GM19397 (cell line): Measurements from ENCODE around the gene PYCR2.
"Not testable (repeated sequence)": the region's sequence is repeated elsewhere in the genome, so short reads cannot be mapped to it uniquely, and the experiment has no call there.

Experiments
- ATAC-seq: cut with Tn5 transposase; IDR thresholded peaks from one replicate; pipeline ENCODE4 v1.9.1; 2021; ENCODE audit warnings: mild to moderate bottlenecking, moderate library complexity; ENCODE audit not compliant: unreplicated experiment

The PYCR2 gene

DNA sequence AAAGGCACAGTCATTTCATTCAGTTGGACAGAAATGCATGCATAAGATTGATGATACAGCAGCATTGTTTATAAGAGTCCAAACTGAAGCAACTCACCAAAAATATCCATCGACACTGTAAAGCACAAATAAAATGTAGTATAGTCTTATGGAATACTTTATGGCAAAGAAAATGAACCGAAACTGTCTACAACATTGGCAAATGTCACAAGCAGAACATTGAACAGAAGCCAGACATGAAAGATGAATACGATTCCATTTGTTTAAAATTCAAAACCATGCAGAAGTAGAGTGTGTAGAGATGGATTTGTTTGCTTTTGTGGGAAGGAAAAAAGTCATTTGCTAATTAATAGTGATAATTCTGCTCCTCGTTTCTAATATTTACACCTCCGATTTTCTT, 27.6 kb downstream of the PYCR2 start:
- ATAC-seq: no peak

DNA sequence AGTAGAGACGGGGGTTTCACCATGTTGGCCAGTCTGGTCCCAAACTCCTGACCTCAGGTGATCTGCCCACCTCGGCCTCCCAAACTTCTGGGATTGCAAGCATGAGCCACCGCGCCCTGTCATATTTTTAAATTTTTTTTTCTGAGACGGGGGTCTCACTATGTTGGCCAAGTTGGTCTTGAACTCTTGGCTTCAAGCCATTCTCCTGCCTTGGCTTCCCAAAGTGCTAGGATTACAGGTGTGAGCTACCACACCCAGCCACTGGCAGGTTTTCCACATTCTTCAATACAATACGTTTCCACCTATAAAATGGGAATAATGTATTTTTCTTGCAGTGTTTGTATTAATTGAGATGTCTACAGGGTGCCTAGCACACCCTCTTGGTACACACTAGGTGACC, 31.7 kb downstream of the PYCR2 start:
- ATAC-seq: no peak

DNA sequence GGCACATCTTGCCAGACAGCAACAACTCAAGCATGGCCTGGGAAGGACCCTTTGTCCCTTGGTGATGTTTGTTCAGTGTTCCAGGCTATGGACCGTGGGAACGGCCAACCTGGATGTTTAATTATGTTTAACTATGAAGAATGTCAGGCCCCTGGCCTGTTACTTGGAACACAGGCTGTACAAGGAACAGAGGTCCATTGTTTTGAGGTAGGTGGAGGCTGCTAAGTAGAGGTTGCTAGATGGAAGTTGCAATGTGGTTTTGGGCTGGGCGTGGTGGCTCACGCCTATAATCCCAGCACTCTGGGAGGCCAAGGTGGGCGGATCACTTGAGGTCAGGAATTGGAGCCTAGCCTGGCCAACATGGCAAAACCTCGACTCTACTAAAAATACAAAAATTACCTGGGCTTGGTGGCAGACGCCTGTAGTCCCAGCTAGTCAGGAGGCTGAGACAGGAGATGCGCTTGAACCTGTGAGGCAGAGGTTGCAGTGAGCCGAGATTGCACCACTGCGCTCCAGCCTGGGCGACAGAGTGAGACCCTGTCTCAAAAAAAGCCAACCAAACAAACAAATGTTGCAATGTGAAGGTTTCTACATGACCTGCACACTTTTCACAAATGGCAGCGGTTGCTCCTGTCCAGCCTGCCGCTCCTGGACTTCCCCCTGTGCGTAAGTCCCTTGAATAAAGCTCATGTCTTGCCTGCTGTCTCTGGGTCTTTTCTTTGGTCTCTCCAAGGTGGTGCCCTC, 32.6 kb downstream of the PYCR2 start:
- ATAC-seq: no peak

DNA sequence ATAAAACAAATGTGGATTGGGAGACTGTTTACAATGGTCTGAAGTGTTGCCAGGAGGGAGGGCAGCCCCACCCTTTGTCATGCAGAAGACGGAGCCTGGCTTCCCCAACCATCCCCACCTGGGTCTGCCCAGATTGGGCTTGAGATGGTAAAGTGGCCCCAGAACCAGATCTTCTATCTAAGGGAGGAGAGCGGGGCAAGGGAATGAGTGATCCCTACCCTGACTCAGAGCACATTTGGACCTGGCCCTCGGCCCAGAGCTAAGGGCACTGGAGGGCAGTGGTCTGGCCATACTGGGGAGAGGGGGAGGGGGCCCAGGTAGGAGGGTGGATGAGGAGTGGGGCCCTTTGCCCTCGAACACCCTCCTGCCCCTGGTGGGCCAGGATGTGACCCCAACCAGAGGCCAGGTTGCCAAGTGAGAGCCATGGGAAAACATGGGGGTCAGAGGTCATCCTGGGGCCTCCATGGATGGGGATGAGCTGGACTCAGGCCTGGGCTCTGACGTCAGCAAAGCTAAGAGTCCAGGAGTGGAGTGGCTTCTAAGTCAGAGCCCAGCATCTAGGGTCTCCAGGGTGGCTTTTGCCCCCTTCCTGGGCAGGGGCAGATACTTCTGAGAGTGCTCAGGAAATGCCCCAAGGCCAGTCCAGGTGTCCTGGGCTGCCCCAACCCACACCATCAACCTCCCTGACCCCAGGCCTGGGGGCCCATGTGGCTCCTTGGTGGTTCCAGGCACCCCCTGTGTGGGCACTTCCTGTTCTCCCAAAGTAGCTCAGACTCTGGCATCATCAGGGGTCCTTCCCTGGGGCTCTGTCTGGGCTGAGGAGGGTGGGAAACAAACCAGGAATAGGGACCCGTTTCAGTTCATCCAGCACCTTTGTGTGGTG, 33.5 kb downstream of the PYCR2 start:
- no peak for ATAC-seq

DNA sequence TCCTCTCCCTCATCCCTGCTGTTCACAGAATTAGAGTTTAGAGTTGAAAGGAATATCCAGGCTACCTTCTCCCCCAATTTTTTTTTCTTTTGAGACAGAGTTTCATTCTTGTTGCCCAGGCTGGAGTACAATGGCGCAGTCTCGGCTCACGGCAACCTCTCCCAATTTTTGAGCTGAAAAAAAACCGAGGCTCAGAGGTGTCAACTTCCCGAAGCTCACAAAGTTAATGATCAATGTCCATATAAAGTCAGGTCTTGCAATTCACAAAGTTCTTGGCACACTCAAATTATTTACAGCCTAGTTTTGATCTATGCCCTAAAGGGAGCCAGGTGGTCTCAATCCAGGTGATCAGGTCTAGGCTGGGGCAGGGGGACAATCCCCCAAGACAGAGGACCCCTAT, 34.3 kb downstream of the PYCR2 start:
- ATAC-seq: no peak

DNA sequence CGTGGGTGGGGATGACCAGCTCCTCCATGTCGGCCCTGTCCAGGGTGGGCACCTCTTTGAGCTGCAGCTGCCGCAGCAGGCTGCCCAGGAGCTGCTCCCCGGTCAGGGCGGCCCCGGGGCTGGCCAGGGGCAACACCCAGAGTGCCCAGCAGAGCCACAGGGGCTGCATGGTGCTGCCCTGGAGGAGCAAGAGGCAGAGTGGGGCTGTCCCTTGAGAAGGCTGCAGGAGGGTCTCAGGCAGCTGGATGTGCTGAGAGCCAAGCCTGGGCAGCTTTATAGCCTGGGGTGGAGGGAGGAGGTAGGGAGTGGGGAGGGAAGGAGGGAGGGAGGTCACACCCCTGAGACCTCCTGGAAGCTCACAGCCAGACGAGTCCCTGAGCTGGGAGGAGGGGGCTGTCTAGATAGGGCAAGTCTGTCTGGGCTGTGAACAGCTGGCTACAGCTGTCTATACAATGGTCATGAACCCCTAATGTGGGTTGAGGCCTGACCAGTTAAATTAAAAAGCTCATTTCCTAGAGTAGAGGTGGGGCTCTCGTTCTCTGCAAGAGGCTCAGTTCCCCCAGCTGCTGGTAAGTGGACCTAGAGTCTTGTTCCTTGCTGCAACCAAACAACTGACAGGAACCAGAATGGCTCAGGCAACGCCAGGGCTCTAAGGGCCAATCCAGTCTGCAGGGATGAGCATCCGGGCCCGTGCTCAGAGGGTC, 35.0 kb downstream of the PYCR2 start, which contains the start of gene LEFTY1:
LEFTY1 (minus strand) TSS at position 249 of the 704 bp plus-strand sequence; CDS start at position 169, 80 bp downstream.
- ATAC-seq: no peak

DNA sequence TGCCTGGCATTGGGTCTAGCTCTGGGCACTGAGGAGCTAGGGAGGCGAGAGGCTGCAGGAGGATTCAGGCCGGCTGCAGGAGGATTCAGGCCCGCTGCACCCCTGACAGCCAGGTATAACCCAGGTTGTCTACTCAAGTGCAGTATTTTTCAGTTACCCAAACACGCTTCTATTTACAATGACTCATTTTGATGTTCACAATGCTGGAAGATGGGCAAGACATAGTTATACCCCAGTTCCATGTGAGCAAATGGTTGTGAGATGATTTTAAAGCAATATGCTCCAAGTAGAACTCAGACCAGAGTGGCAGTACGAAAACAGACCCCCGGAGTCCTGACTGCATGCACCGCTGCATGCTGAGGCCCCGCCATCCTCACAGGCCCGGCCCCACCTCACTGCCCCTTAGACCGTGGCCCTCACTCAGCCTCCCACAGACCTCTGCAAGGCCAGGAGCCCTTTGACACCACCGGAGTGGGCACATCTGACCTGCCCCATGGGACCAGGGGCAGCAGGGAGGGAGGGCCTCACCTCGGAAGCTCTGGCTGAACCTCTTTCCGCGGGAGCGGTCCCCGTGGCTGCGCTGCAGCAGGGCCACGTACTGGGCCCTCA, 35.7 kb downstream of the PYCR2 start:
- no peak for ATAC-seq

DNA sequence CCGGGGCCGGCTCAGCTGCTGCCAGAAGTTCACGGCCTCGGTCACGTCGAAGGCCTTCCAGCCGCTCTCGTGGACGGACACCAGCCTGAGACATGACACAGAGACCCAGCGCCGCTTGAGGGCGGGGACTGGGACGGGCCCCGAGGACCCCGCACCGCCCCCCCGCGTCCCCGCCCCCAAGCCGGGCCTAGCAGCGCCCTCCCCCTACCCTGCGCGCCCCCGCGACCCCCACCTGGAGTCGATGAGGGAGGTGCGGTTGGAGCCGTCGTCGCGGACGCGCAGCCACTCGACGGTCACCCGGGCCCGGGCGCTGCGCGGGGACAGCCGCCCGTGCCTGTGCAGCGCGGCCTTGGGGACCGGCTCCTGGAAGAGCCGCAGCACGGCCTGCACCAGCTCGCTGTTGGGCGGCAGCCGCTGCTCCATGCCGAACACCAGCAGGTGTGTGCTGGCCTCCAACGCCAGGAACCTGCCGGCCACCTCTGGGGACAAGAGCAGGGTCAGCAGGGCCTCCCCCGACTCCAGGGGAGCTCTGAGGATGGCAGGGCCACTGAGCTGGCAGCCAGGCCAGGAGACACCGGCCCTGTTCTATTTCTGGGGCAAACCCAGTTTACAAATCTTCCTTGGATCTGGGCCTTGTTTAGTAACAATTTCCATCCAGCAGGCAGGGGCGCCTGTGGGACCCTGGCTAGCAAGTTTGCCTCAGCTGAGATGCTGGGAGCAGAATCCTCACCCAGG, 36.3 kb downstream of the PYCR2 start:
- ATAC-seq: not testable (repeated sequence)

DNA sequence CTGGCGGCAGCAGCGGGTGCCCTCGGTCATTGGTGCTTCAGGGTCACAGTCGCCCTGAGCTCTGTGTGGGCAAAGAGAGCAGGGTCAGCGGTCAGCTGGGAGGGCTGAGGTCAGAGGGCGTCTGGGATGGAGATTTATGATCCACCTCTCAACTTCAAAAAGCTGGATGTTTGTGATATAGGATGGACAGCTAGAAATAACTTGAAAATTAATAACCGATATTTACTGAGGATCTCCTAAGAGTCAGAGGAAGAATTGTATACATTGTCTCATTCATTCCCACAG, 37.1 kb downstream of the PYCR2 start:
- ATAC-seq: no peak

DNA sequence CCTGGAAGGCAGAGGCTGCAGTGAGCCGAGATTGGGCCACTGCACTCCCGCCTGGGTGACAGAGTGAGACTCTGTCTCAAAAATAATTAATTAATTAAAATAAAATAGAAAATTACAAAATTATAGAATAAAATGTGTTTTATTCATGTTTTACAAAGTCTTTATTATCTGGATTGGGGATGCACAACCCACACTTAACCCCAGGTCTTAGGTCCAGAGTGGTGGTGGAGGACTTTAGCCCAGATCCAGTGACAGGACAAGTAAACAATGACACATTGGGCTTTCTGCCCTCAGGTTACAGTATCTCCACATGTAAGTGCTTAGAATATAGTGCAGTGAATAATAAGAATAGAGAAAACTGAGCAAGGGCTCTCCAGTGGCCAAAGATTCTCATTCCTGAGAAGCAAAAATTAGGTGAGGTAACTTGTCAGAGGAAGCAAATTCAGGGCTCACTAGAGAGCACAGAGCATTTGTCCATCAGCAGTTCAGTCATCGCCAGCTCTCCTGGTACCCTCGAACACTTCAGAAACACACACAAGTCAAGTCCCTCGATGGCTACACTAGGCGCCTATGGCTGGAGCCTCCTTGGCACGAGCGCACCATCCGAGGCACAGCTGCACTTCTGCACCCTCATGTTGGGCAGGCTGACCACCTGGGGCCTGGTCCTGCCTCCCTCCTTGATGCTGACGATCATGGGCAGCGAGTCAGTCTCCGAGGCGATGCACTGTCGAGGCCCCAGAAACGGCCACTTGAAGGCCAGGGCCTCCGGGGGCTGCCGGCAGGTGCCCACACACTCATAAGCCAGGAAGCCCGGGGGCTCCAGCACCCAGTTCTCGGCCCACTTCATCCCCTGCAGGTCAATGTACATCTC, 37.7 kb downstream of the PYCR2 start:
- ATAC-seq: no peak

DNA sequence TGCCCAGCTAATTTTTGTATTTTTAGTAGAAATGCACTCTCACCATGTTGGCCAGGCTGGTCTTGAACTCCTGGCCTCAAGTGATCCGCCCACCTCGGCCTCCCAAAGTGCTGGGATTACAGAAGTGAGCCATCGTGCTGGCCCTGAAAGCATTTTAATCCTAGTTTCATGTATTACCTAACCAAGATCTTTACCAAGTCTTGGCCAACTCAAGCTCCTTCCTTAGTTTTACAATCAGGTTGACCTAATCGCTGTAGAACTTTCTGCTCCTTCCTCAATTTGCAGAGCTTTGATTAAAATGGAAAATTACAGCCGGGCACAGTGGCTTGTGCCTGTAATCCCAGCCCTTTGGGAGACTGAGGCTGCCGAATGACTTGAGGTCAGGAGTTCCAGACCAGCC, 38.7 kb downstream of the PYCR2 start:
- no peak for ATAC-seq

DNA sequence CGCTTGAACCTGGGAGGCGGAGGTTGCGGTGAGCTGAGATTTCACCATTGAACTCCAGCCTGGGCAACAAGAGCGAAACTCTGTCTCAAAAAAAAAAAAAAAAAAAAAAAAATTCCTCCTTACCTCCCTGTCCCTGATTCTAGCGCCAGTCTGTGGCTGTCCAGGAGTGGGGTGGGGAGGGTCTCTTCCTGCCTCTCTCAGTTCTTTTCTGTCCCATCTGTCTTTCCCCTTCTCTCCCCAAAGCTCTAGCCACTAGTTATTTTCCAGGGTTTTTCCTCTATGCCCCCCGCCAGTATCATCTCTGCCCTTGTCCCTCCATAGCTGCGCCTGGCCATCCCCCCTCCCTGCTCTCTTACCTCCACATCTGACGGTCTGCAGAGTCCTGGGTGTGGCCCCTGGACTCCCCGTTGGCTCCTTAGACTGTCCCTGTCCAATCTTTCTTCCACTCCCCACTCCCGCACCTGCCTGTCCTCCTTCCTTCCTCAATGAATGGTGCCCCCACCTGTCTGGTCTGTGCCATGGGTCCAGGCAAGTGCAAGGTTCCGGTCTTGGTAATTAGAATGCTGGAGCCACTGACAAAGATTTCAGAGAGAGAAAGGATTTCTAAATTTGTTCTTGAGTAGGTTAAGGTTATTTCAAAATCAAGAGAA, 40.3 kb downstream of the PYCR2 start:
- ATAC-seq: no peak

DNA sequence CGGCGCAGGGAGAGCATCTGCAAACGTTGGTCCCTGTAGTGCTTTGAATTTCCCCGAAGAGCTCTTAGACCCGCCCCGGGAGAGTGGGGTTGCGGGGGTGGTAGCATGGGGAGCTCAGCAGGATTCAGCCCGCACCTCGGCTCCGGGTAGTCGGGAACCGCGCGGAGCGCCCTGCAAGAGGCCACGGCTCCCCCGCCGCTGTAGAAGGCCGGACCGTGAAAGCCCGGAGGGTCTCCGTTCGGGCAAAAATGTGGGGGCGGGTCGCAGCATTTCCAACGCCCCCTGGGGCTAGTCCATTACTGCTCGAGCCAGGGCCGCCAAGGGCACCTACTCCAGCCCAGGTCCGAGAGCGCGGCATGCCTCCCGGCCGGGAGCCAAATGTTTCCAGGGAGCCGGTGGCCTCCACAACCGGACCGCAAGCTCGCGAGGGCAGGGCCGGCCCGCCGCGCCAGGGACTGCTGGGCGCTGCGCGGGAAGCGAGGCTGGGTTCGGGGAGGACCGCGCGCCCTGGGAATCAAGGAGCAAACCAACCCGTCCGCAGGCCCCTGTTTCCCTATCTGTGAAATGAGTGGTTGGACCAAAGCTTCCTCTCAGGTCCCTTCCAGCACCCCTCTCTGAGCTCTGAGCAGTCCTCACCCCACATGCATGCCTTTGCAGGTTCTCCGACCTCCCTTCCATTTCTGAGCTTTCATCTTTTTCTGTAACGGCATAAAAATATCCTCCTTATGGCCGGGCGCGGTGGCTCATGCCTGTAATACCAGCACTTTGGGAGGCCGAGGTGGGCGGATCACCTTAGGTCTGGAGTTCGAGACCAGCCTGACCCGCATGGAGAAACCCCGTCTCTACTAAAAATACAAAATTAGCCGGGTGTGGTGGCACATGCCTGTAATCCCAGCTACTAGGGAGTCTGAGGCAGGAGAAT, 41.1 kb downstream of the PYCR2 start:
- peak; percentile 20 for ATAC-seq

DNA sequence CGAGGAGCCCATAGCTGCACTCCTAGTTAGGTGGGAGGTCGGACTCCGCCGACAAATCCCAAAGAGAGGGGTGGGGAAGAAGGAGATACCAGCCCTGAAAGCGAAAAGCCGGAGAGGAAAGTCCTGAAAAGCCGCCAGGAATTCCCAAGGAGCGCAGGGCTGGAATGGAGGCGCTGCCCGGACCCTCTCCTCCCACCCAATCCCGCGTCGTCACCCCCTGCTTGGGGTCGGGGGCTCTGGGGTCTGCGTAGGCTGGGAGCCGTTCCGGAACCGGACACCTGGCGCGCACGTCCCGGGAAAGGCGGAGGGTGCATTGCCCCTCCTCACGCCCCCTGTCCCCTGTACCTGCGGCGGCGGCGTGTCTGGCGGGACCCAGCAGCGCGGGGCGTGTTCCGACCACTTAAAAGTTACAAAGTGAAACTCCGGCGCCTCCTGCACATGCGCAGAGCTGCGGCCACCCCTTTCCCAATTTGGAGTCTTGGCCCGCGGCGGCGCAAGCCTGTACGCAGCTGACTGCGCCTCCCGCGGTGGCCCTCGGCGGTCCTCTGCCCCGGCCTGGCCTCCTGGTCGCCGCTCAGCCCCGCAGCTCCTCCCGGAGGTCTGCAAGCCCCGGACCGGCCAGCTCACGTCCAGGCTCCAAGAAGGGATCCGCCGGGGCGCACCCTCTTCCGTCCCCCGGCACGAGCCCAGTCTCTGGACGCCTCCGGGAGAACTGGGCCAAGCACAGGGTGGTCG, 41.9 kb downstream of the PYCR2 start, which contains the start of gene TMEM63A:
TMEM63A (minus strand) TSS at position 422 of the 735 bp plus-strand sequence. CDS start 4,800 bp downstream, outside the sequence.
- peak; percentile 71 for ATAC-seq

DNA sequence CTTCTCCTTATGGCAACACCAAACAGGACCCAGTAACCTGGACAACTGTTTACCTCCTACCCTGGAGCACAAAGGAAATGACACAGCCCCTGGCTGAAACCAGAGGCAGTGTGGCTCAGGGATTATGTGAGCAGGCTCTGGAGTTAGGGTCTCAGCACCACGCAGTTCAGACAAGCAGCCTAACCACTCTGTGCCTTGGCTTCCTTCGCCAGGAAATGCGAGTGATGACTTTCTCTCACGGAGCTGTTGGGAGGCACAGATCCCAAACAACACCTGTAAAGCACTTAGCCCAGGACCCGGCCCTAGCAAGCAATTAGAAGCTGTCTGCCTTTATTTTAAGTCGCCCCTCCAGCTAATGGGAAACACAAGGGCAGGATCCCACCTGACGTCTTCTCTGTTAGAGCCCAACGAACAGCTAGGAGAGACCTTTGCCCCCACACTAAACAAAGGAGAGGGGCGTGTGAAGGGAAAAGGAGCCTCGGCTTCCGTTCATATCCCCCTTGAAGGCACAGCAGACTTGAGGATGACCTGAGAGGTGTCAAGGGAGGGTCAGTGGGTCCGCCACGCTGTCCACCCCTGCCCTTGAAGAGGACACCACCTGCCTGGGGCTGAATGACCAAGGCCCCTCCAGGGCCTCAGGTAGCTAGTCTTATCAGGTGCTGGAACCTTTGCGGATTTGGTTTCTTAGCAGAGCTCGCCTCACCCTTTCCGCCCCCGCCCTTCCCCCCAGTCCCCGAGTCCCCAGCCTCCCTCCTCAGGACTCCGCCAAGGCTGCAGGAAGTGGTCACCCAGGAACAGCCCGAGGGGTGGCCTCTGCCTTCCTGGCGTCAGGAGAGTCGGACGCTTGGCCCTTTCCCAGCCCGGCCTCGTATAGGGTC, 42.7 kb downstream of the PYCR2 start:
- ATAC-seq: no peak

DNA sequence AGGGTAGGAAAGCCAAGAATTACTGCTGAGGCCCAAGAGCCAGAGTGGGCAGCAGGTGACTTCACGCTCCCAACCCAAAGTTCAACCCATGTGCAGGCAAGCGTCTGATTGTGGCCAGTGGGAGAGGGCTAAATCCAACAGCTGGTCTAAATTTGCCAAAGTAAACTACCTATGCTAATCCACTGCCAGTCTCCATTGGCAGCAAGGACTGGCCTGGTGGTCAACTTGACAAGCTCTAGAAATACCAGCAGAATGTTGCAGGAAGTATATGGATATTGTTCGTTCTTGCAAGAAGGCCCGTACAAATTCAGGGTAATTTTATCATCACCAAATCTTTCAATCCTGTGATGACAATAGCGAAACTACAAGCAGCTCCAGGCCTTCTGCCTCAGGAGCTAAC, 43.4 kb downstream of the PYCR2 start:
- no peak for ATAC-seq
